HS-27A (cell line): ENCODE results near the gene SNX11.

ENCODE experiments used
- DNase-seq: peaks from one replicate; pipeline ENCODE4 v3.0.0-alpha.2; 2012; ENCODE audit warnings: low read depth, missing footprints

The SNX11 gene

DNA sequence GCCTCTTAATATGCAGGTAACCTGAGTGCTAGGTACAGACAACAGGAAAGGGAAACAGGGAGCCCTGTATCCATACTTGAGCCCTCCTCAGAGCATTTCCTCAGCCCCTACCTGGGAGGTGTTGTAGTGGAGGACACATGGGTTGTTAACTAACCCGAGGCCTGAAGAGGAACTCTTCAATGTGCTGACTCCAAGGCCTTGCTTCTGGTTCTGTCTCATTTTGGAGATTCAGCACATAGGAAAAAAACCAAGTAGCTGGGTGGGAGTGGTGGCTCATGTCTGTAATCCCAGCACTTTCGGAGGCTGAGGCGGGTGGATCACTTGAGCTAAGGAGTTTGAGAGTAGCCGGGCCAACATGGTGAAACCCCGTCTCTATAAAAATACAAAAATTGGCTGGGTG, 24.8 kb downstream of the SNX11 start:
- no peak for DNase-seq

DNA sequence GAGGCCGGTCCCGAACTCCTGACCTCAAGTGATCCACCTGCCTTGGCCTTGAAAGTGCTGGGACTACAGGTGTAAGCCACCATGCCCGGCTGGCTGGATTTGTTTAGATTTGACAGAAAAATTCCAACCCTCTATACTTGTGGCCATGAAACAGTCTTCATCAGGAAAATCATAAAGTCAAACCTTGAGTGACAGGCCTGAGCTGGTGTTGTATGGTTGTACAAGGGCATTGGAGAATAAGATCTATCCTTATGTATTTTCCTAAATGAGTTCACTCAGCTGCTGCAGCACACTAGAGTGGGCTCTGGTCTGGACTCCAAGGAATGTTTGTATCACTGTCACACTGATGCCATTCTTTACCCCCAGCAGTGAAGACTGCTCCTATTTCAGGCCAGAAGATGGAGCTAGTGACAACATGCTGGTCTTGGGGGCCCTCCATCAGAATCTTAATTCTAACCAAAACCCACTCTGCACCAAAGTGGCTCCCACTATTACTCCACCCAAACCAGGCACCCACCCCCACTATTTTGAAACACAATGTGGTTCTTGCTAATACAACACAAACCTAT, 27.4 kb downstream of the SNX11 start:
- no peak for DNase-seq

DNA sequence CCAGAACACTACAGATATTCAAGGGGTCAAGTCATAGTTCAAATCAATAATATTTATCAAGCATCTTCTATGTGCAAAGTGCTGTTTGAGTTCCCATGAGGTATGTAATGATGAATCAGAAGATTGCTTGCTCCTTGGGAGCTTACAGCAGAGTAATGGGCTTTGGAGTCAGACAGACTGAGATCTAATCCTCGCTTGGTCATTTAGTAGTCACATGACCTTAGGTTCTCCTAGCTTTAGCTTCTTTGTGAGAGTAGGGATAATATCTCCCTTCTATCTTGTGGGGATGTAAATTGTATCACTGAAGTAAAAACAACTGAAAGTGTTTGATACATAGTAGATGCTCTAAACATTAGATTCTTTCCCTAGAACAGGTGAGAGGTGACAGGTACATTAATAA, 30.1 kb downstream of the SNX11 start:
- no peak for DNase-seq

DNA sequence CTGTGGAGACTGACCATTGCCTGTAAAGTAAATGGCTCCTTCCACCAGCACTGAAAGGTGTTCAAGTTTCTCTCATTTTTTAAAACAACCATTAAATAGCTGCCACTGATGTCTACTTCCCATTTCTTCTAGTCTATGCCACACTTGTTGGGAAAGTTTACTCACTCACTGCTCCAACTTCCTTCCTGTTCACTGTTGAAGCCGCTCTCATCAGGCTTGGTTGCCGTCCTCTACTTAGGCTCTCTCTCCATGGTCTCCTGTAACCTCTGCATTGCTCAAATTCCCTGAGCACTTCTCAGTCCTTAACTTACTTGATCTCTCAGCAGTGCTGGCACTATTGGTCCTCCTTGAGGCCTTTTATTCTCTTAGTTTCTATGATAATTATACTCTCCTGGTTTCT, 32.4 kb downstream of the SNX11 start:
- no peak for DNase-seq

DNA sequence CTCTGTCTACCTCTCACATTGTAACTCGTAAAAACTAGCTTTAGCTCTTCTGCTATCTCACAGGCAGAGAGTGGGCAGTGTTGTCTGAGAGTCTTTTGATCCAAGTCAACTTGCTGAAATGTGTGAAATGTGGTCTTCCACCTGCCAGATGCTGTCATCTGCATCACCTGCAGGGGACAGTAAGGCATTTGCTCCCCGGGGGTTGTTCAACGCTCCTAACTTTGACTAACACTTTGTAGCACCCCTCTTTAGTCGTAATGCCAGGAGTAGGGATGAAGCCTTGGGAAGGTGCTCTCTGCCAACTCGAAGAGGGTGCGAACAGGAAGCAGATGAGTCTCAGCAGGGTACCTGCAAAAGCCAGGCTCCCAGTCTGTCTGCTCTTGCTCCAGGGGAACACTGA, 36.1 kb downstream of the SNX11 start:
- no peak for DNase-seq

DNA sequence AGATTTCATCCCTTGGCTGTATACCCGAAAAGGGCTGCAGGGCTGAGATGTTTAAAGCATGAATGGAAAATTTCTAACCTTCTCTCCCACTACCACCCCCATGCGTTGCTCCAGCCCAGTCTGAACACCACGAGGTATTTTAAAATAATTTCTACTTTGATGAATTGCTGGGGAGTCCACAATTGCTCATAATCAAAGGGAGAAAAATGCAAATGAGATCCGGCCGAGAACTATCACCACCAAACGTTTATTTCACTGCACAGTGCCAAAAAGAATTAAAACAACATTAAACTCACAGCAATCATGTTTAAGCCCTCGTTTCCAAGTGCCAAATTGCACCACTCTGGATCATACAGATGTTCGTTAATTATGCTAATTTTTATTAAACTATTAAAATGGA, 36.7 kb downstream of the SNX11 start:
- no peak for DNase-seq

DNA sequence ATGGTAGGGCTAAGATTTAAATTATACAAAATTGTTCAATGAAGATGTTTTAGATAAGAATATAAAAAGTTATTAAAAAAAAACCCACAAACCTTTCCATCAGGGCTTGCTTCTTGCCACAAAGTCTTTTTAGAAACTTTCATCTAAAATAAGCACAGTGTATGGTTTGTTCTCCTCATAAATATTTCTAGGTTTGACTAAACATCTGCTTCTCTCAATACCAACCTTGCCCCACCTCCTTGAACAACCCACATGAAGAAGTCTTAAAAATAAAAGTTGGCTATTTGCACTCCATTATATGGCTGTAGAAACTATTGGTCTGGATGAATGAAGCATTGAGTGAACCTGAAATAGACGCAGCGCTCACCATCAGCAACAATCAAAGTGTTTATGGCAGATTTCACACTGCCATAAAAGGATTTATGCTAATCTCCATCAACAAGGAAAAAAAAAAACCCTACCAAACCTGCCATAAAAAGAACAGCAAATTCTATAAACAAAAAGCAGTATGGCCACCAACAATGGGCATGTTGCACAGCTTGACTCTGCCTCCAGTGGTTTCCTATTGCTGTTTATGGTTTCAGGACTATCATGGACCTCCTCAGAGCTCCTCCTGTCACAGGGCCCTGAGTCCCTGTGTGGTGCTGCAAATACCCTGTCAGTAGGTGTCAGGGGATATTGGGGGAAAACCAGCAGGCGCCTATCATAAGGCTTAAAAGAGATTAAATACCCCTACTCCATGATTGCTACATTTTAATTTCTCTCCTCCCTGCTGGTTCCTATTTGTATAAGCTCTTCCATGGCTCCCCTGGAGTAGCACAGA, 37.6 kb downstream of the SNX11 start:
- DNase-seq = no peak

DNA sequence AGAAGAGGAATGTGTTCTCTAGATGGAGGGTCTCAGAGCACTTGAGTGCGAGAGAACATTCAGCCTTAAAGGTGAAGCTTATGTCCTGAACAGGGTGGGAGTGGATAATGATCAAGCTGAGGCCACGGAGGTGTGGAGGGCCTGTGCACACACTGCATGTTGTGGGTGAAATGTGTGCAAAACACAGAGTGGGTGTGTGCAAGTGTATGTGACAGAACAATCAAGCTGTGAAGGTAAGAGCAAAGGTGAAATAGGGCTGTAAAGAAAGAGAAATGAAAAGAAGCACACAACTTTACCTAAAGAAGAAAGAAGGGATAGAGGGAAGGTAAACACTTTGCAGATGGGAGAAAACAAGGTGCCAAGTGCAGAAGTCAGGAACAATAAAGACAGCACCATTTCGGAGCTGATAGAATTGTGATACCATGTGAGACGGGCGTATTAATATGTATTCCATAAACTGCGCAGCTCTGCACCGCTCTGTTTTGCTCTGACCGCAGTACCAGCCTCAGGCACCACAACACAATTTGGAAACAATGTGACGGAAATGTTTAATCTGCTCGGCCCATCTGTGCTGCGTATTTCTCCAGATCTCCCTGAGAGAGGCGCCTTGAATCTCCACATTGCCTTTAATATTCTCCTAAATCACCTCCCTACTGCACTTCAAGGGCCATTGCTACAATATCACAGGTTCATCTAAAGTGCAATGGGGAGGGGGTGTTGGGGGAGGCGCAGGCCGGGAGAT, 40.6 kb downstream of the SNX11 start:
- no peak for DNase-seq

DNA sequence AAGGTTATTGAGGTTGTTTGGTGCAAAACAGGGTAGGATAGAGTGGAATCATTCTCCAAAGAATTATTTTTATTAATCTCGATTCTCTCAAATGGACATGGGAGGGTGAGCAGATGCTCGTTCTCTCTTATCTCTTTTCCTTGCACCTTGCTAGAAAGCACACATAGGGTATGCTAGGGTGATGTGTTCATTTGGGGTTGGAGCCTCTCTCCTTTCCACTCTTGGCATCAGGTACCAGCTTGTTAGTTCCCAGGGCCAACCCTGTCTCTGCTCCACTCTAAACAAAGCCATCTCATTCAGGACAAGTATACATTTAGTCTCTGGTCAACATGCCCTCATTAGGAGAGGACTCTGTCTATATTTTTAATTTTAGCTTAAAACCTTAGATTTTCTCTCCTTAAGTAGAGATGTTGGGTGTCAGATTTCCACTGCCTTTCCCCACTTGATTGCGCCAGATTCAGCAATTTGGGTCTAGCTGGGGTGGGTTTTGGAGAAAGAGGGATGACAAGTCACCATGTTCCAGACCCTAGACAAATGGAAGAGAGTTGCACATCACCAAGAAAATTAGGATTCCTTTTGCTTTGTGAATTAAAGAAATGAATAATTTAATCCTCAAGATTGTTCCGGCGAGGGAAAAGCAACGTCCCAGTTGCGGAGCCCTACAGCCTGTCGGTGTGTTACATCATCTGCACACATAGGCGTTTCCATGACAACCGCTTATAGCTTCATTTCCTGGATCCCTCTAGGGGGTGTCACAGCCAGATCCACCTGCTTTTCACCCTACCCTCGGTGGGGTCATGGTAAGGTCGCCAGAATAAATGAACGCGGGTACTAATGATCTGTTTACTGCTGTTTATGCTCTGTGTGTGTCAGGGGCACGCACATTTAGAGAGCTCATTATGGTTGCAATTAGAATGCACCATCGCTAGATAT, 41.6 kb downstream of the SNX11 start:
- DNase-seq = no peak

DNA sequence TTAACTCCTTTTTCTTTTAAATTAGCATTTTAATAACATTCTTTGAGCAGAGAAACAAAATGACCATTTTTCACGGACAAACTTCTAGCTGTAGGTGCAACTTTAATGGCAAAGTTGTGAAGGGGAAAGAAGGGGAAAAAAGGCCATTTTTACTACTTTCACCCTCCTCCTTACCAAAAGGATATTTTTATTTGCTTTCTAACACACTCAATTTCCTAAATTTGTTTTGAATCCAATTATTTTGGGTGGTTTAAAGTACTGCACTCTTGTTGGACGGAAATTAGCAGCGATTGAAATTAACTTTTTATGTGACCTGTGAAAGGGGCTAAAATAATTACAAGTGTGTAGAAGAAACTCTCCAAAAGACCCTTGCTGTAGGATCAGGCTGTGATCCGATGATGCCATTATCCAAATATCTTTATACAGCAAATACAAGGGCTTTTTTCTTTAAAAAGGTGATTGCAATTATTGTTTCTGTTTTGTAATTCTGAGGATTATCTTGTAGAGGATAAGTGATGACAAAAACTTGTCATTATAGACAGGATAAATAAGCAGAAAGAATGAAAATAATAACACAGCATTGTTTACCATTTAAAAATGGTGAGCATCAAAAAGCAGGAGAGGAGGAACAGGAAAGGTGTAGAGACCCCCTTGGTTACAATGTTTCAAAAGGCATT, 42.4 kb downstream of the SNX11 start:
- no peak for DNase-seq

DNA sequence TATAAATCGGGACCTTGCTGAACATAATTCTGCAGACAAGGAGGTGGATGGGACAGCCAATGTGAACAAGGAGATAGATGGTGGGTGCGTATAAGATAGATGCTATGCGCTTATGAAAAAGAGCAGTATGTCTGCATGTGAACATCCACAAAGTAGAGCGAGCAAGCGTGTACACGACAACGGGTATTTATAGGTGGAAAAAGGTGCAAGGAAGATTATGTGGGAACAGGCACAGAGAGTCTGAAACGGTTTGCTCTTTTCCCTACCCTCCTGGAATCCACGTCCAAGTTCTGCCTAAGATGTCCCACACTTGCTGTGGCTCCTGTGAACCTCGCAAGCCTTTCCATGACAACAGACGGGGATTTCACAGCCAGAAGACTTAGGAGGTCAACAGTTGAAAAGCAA, 43.0 kb downstream of the SNX11 start:
- DNase-seq = no peak

DNA sequence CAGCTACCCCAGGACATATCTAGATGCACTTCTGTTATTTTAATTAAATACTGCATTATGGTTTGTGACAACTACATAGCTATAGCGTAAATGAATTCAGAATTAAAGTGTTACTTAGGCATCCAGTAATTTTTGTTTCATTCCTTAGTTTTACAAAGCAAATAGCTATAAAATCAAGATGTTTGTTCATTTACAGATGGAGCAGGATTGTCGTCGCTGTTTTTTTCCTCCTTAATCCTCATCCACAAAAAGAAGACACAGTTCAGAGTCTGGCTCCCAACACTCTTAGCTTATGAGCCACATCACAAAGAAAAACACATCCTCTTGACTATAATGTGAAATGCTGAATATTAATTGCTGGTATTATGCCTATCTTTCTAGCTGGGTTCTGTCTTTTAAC, 43.7 kb downstream of the SNX11 start:
- DNase-seq = no peak

DNA sequence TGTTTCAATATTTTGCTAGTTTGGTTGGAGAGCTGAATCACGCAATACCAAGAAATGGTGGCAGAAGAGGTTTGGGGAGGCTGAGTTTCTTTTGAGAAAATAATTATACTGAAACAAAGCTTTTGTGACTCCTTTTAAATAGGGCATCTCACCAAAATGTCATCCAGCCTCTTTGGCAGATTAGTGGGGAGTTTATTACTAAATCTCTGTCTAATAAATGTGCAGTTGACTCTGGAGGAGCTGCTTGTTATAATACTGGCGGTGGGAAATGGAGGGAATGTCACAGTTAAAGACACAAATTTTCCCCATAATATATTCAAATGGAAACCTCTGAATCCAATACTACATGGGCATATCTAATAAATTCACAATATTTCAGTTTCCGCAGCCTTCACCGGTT, 44.7 kb downstream of the SNX11 start:
- DNase-seq = no peak

DNA sequence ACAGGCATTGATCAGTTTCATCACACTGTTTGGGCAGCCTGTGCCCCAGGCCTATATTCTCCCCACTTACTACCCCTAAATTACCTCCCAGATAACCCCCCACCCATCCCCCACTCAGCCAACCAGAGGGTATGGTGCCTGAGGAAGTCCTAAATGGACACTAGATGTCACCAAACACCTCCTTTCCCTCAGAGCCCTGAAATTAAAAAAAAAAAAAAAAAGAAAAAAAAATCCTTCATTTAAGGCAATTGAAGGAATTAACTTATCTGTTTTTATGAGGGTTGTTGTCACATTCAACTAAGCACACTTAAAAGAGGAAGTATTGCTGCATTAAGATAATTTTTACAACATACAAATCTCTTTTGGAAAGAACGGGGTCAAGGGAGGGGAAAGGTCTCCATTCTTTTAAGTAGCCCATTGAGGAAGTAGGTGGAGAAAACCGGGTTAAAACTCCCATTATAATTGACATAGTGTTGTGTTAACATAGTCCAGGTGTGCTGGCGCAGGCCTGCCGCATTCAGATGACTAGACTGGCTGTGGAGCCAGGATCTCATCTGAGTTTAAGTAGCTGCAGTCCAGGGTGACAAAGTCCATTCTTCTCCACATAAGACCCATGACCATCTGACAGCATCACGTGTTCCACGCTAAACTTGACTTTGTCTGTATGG, 46.3 kb downstream of the SNX11 start:
- DNase-seq = no peak

DNA sequence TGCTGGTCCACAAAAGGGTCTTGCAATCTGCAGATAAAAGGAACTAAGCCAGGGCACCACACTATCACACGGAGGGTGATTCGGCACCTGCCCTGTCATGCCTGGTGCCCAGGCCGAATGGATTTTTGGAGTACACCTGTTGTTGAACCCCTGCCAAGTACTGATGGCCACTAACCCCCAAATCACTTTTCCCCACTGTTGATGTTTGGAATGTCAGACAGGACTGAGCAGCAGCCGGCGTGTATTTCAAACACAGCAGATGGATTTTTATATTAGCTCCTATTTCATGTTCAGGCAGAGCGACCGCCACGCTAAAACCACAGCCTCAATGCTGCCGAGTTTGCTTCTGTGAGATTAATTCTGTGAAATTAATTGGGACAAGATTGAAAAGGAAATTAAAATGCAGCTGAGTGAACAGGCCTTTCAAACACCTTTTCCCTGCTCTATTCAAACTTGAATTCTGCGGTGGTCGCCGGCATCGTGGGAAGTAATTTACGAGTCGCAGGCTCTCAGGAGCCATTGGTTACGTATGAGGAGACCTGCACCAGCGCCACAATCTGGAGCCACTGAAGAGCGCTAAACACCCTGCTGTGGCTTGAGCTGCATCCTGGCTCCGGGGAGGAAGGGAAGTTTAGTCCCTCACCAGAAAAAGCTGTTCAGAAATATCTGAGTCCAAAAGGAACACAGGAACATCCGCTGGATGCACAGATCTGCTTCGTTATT, 48.5 kb downstream of the SNX11 start:
- no peak for DNase-seq

DNA sequence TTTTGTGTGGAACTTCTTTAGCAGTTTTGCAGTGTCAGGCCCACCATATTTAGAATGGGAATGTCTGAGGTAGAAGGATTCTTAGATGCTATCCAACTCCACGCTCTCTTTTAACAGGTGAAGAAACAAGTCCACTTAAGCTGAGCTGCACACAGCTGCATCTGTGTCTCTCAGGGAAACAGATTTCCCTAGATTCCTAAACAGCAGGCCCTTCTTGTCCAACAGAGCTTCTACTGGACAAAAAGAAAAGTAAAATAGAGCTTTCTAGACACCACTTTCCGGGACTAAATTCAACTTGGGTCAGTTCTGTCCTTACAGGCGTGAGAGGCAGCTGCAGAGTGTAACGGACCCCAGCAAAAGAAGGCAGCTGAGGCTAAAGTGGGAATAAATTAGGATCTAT, 51.7 kb downstream of the SNX11 start:
- no peak for DNase-seq

DNA sequence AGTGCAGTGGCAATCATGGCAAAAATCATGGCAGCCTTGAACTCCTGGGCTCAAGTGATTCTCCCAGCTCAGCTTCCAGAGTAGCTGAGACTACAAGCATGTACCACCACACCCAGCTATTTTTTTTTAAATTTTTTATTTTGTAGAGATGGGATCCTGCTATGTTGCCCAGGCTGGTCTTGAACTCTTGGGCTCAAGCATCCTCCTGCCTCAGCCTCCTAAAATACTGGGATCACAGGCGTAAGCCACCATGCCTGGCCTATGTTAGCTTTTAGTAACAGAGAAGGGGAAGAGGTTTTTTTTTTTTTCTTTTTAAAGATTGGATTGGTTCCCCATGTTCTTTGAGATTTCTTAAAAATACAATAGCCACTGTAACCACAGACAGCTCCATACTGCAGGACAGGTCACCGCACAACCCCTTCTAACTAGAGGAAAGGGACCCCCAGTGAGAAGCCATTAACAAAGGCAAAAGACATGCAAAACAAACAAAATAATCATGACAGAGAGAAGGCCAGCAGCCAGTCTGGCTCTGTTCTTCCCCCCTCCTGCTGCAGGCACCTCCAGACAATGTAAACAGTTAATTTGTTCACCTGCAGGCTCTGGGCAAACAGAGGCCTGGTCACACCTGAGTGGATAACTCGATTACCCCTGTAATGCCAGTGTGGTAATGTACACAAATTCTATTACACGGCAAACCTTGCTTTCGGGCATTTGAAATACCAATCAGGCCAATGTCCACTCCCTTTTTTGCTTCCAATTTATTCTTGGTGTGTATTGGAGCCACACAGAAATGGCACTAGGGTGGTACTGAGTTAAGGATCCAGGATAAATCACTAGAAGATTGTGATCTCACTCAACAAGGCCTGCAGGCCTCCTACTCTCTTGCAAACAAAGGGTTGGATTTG, 52.9 kb downstream of the SNX11 start:
- no peak for DNase-seq

DNA sequence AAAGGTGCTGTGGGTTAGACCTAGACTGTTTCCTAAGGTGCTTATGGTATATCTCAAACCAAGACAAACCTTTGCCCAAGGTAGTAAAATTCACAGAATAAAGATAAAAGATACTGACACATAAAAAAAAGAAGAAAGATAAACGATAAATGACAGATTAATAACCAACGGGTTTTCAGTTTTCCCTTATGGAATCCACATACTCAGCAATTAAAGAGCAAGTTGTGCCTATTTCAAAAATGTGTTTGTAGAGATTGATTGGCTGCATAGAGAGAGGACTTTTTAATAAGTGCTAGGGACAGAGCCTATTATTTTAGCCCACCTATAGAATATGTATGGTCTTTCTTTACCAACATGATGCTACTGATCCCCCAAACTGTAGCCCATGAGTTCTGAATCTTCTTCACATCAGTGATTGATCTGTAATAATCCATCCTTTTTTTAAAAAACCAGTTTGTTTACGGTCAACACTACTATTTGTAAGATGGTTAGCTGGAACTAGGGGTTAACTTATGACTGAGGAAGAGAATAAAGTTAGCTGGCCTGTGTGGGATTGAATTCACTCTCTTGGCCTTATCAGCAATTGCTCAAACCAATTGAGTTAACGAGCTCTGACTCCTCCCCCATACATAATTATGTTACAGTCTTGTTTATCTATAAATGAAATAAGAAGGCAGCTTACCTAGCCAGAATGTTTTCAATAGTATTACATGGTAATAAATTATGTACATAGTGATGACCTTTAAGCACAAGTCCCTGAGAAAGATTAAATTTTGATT, 53.8 kb downstream of the SNX11 start:
- no peak for DNase-seq
